ENCODE measurements around the gene DNAAF3.

The DNAAF3 gene

GRCh38 chr19:55131421-55131820 lies 35.0 kb downstream of the DNAAF3 start:
- H3K36me3 ChIP-seq (ENCODE audit: control insufficient read depth in 2 of 2, insufficient read depth in 1 of 2, low read length in 2 of 2) = no peaks in the 10 kb centered on the region
- no peaks in the 10 kb centered on the region for H3K4me1 ChIP-seq (ENCODE audit: control insufficient read depth, insufficient read depth, low read length)
- no peaks in the 10 kb centered on the region for H3K9me3 ChIP-seq (ENCODE audit: control insufficient read depth, insufficient read depth, low read depth, low read length)
- H3K27ac ChIP-seq (ENCODE audit: extremely low read depth, low read depth, low read length) = no peak overlapping the region
- ChIA-PET CTCF (interaction anchor here (0.6 kb wide), 1 partner anchor 70 kb away, joined by 3 read pairs; no protein-coding TSS in a partner anchor), POLR2A (interaction anchor here (0.7 kb wide), 1 partner anchor 18 kb away, joined by 3 read pairs; the partner anchor contains the start of gene TNNT1)
- TF ChIP-seq KLF1 (tag by site-specific recombination; IDR thresholded peaks at IDR 0.05) = no peak
- TF ChIP-seq ZNF529 (tag by site-specific recombination; IDR thresholded peaks at IDR 0.05; ENCODE audit: insufficient replicate concordance) = no peak
- TF ChIP-seq, protein P1, sequence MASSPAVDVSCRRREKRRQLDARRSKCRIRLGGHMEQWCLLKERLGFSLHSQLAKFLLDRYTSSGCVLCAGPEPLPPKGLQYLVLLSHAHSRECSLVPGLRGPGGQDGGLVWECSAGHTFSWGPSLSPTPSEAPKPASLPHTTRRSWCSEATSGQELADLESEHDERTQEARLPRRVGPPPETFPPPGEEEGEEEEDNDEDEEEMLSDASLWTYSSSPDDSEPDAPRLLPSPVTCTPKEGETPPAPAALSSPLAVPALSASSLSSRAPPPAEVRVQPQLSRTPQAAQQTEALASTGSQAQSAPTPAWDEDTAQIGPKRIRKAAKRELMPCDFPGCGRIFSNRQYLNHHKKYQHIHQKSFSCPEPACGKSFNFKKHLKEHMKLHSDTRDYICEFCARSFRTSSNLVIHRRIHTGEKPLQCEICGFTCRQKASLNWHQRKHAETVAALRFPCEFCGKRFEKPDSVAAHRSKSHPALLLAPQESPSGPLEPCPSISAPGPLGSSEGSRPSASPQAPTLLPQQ (tag by site-specific recombination; IDR thresholded peaks at IDR 0.05) = no peak
- no peak for TF ChIP-seq ZNF513 (tag by site-specific recombination; IDR thresholded peaks at IDR 0.05)
- TF ChIP-seq ZNF654 (tag by site-specific recombination; IDR thresholded peaks at IDR 0.05; ENCODE audit: low read depth) = no peak
- TF ChIP-seq ZNF645 (tag by site-specific recombination; IDR thresholded peaks at IDR 0.05) = no peak
- TF ChIP-seq ZNF248 (tag by site-specific recombination; IDR thresholded peaks at IDR 0.05) = no peak
- no peak for TF ChIP-seq ZNF184 (tag by site-specific recombination; IDR thresholded peaks at IDR 0.05)
- TF ChIP-seq ZNF423 (tag by site-specific recombination; IDR thresholded peaks at IDR 0.05) = no peak
- no peak for TF ChIP-seq IKZF3 (tag by site-specific recombination; IDR thresholded peaks at IDR 0.05)
- TF ChIP-seq ZNF354C (tag by site-specific recombination; IDR thresholded peaks at IDR 0.05; ENCODE audit: borderline replicate concordance, low read depth) = no peak
- TF ChIP-seq, protein P2, sequence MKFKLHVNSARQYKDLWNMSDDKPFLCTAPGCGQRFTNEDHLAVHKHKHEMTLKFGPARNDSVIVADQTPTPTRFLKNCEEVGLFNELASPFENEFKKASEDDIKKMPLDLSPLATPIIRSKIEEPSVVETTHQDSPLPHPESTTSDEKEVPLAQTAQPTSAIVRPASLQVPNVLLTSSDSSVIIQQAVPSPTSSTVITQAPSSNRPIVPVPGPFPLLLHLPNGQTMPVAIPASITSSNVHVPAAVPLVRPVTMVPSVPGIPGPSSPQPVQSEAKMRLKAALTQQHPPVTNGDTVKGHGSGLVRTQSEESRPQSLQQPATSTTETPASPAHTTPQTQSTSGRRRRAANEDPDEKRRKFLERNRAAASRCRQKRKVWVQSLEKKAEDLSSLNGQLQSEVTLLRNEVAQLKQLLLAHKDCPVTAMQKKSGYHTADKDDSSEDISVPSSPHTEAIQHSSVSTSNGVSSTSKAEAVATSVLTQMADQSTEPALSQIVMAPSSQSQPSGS (tag by site-specific recombination; IDR thresholded peaks at IDR 0.05; ENCODE audit: low read depth) = no peak
- no peak for TF ChIP-seq ZNF704 (tag by site-specific recombination; IDR thresholded peaks at IDR 0.05)
- TF ChIP-seq ZNF558 (tag by site-specific recombination; IDR thresholded peaks at IDR 0.05) = no peak
- no peak overlapping the region for H3K4me3 ChIP-seq (ENCODE audit: low read depth, low read length)

DNA sequence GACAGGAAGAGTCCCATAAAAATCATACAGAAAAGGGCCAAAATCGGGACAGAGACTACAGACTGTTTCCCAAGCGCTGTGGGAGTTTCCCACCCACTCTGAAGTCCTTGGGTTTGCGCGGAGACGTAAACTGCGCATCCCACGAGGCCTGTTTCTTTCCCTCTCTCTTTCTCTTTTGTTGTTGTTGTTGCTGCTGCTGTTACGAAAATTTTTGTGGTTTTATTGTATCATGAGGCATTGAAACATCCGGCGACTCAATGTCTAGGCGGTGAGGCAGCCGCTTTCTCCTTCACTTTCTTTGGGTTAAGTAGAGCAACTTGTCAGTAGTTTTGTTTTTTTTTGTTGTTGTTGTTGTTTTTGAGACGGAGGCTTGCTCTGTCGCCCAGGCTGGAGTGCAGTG lies 47.4 kb downstream of the DNAAF3 start:
- no peaks in the 10 kb centered on the region for H3K36me3 ChIP-seq (ENCODE audit: control insufficient read depth in 2 of 2, insufficient read depth in 1 of 2, low read length in 2 of 2)
- no peaks in the 10 kb centered on the region for H3K9me3 ChIP-seq (ENCODE audit: control insufficient read depth, insufficient read depth, low read depth, low read length)
- H3K27ac ChIP-seq (ENCODE audit: extremely low read depth, low read depth, low read length) = no peak overlapping the region
- POLR2A ChIA-PET = no interaction called here
- H3K4me1 ChIP-seq (ENCODE audit: control insufficient read depth, insufficient read depth, low read length) = peaks cover 12% of the 10 kb centered on the region
- CTCF ChIA-PET = interaction anchor here (1.0 to 1.4 kb wide), 2 partner anchors 17 to 299 kb away, joined by 4 read pairs; no protein-coding TSS in a partner anchor
- H3K4me3 ChIP-seq (ENCODE audit: low read depth, low read length) = no peak overlapping the region
- no peak for TF ChIP-seq ZSCAN18 (tag by site-specific recombination; IDR thresholded peaks at IDR 0.05)
- no peak for TF ChIP-seq BCL11B (tag by site-specific recombination; IDR thresholded peaks at IDR 0.05; ENCODE audit: low read depth)
- TF ChIP-seq SP2 (tag by site-specific recombination; IDR thresholded peaks at IDR 0.05) = no peak
- no peak for TF ChIP-seq REPIN1 (tag by site-specific recombination; IDR thresholded peaks at IDR 0.05; ENCODE audit: low read depth)
- TF ChIP-seq, protein P1 (tag by site-specific recombination; IDR thresholded peaks at IDR 0.05) = no peak
- TF ChIP-seq, protein P3, sequence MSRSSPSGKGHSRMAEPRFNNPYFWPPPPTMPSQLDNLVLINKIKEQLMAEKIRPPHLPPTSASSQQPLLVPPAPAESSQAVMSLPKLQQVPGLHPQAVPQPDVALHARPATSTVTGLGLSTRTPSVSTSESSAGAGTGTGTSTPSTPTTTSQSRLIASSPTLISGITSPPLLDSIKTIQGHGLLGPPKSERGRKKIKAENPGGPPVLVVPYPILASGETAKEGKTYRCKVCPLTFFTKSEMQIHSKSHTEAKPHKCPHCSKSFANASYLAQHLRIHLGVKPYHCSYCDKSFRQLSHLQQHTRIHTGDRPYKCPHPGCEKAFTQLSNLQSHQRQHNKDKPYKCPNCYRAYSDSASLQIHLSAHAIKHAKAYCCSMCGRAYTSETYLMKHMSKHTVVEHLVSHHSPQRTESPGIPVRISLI (tag by site-specific recombination; IDR thresholded peaks at IDR 0.05) = no peak
- TF ChIP-seq MYNN (tag by site-specific recombination; IDR thresholded peaks at IDR 0.05; ENCODE audit: borderline replicate concordance) = no peak
- TF ChIP-seq TRIM28 (IDR thresholded peaks at IDR 0.05; ENCODE audit: borderline replicate concordance, low read length) = no peak

Data from HEK293 (cell line).